ENCODE data around the gene ATAD3B.

ATAD3B gene

DNA sequence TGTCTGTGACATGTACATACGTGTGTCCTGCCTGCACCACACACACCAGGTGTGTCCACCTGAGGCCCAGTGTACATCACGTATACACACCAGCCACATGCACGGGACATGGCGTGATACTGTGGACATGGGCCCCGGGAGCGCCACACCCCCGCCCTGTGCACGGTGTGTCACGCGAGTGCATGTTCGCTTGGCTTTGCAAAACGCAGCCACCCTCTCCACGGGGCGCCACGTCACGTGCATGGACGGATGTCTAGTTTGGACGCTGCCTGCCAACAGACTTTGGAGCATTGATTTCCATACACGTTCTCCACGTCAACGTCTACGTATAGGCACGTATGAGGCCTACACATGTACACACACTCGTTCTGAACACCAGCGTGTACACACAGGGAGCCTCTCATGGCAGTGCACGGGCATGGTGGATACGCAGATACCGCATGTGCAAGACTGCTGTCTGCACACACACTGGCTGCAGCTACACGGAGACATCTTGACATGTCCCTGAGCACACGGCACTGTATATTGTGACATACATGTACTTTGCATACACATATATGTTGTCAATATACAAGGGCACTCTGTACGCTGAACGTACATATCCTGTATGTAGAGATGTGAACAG is 66.2 kb downstream of the ATAD3B start:
- no peak overlapping the region for H3K4me3 ChIP-seq (ENCODE audit: insufficient read depth, low read length, poor library complexity, severe bottlenecking)
- H3K27me3 ChIP-seq (ENCODE audit: low read length), result no peaks in the 10 kb centered on the region
- H3K9me3 ChIP-seq (ENCODE audit: insufficient read depth, low read length), result no peaks in the 10 kb centered on the region

GRCh38 chr1:1538334-1538733 is 66.8 kb downstream of the ATAD3B start:
- Histone ChIP-seq H3K4me3 (ENCODE audit: insufficient read depth, low read length, poor library complexity, severe bottlenecking) (no peak overlapping the region), H3K4me2 (ENCODE audit: low read depth, low read length, poor library complexity, severe bottlenecking) (no peak overlapping the region), H3K79me2 (ENCODE audit: insufficient read depth, low read length) (no peaks in the 10 kb centered on the region), H3K9me3 (ENCODE audit: insufficient read depth, low read length) (no peaks in the 10 kb centered on the region), H2AFZ (ENCODE audit: low read depth, low read length, severe bottlenecking) (no peak overlapping the region), H3F3A (ENCODE audit: insufficient read depth) (no peaks in the 10 kb centered on the region), H3K27ac (ENCODE audit: low read depth, low read length) (no peak overlapping the region), H3K27me3 (ENCODE audit: low read length) (no peaks in the 10 kb centered on the region), H4K20me1 (ENCODE audit: low read depth, low read length) (no peaks in the 10 kb centered on the region; the same call in 1 of the 2 replicates), H3K36me3 (ENCODE audit: low read length) (no peaks in the 10 kb centered on the region), H3K9ac (ENCODE audit: low read length) (no peak overlapping the region), H3K9me2 (replicated peaks; ENCODE audit: insufficient read depth, low read length) (no peaks in the 10 kb centered on the region)
- TF ChIP-seq EZH2phosphoT487 (conservative IDR thresholded peaks at IDR 0.05; ENCODE audit: low read length), result no peak
- TF ChIP-seq, protein P1, sequence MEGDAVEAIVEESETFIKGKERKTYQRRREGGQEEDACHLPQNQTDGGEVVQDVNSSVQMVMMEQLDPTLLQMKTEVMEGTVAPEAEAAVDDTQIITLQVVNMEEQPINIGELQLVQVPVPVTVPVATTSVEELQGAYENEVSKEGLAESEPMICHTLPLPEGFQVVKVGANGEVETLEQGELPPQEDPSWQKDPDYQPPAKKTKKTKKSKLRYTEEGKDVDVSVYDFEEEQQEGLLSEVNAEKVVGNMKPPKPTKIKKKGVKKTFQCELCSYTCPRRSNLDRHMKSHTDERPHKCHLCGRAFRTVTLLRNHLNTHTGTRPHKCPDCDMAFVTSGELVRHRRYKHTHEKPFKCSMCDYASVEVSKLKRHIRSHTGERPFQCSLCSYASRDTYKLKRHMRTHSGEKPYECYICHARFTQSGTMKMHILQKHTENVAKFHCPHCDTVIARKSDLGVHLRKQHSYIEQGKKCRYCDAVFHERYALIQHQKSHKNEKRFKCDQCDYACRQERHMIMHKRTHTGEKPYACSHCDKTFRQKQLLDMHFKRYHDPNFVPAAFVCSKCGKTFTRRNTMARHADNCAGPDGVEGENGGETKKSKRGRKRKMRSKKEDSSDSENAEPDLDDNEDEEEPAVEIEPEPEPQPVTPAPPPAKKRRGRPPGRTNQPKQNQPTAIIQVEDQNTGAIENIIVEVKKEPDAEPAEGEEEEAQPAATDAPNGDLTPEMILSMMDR (IDR thresholded peaks at IDR 0.05; ENCODE audit: insufficient read depth, low read length, poor library complexity, severe bottlenecking), result no peak

More for the DNA sequence above, 66.2 kb downstream of the ATAD3B start:
- TF ChIP-seq, protein P1 (IDR thresholded peaks at IDR 0.05; ENCODE audit: insufficient read depth, low read length, poor library complexity, severe bottlenecking), result no peak
- no peak for TF ChIP-seq EZH2phosphoT487 (conservative IDR thresholded peaks at IDR 0.05; ENCODE audit: low read length)
- H3K9me2 ChIP-seq (replicated peaks; ENCODE audit: insufficient read depth, low read length), result no peaks in the 10 kb centered on the region
- H2AFZ ChIP-seq (ENCODE audit: low read depth, low read length, severe bottlenecking), result no peak overlapping the region
- H4K20me1 ChIP-seq (ENCODE audit: low read depth, low read length), result no peaks in the 10 kb centered on the region; the same call in 1 of the 2 replicates
- H3K9ac ChIP-seq (ENCODE audit: low read length), result no peak overlapping the region
- no peaks in the 10 kb centered on the region for H3F3A ChIP-seq (ENCODE audit: insufficient read depth)
- no peak overlapping the region for H3K27ac ChIP-seq (ENCODE audit: low read depth, low read length)
- H3K79me2 ChIP-seq (ENCODE audit: insufficient read depth, low read length), result no peaks in the 10 kb centered on the region
- H3K36me3 ChIP-seq (ENCODE audit: low read length), result no peaks in the 10 kb centered on the region
- H3K4me2 ChIP-seq (ENCODE audit: low read depth, low read length, poor library complexity, severe bottlenecking), result no peak overlapping the region

GRCh38 chr1:1538989-1539309 is 67.4 kb downstream of the ATAD3B start:
- Histone ChIP-seq H3K9me3 (ENCODE audit: insufficient read depth, low read length) (no peaks in the 10 kb centered on the region), H3K4me3 (ENCODE audit: insufficient read depth, low read length, poor library complexity, severe bottlenecking) (no peak overlapping the region), H3K79me2 (ENCODE audit: insufficient read depth, low read length) (no peaks in the 10 kb centered on the region), H3K4me2 (ENCODE audit: low read depth, low read length, poor library complexity, severe bottlenecking) (no peak overlapping the region), H3F3A (ENCODE audit: insufficient read depth) (no peaks in the 10 kb centered on the region), H3K9ac (ENCODE audit: low read length) (no peak overlapping the region), H3K36me3 (ENCODE audit: low read length) (no peaks in the 10 kb centered on the region), H3K27me3 (ENCODE audit: low read length) (no peaks in the 10 kb centered on the region), H4K20me1 (ENCODE audit: low read depth, low read length) (no peaks in the 10 kb centered on the region; the same call in 1 of the 2 replicates), H2AFZ (ENCODE audit: low read depth, low read length, severe bottlenecking) (no peak overlapping the region), H3K9me2 (replicated peaks; ENCODE audit: insufficient read depth, low read length) (no peaks in the 10 kb centered on the region), H3K27ac (ENCODE audit: low read depth, low read length) (no peak overlapping the region)
- TF ChIP-seq EZH2phosphoT487 (conservative IDR thresholded peaks at IDR 0.05; ENCODE audit: low read length), result no peak
- TF ChIP-seq, protein P1 (IDR thresholded peaks at IDR 0.05; ENCODE audit: insufficient read depth, low read length, poor library complexity, severe bottlenecking), result no peak
